Colonic mucosa (tissue), 4 donors: ENCODE data around the gene PTX4. TPM values are rescaled to one million over a fixed set of nuclear protein-coding genes. Genes with fewer than 3 reads are reported as not detected.

Source experiments
- DNase-seq: peaks from one replicate; pipeline ENCODE4 v3.0.0-alpha.2; 2020
- H3K27ac ChIP-seq: fragments of 200-600 bp; one replicate; pipeline ENCODE4 v1.8.0; 2021
- H3K27me3 ChIP-seq: fragments of 200-600 bp; one replicate; pipeline ENCODE4 v1.8.0; 2021
- H3K36me3 ChIP-seq: fragments of 200-600 bp; one replicate; pipeline ENCODE4 v1.8.0; 2021
- H3K4me1 ChIP-seq: fragments of 200-600 bp; one replicate; pipeline ENCODE4 v1.8.0; 2021; ENCODE audit warnings: mild to moderate bottlenecking
- H3K4me3 ChIP-seq: fragments of 200-600 bp; one replicate; pipeline ENCODE4 v1.8.0; 2021
- H3K9ac ChIP-seq, 2 donors: one replicate each; pipeline ENCODE4 v1.7.0; 2013; ENCODE audit warnings: control low read depth in 2 of 2, low read depth in 2 of 2, low read length in 2 of 2
- H3K9me3 ChIP-seq: fragments of 200-600 bp; one replicate; pipeline ENCODE4 v1.8.0; 2021
- CTCF ChIP-seq: fragments of 200-600 bp; IDR thresholded peaks from one replicate; pipeline ENCODE4 v1.8.0; 2022; ENCODE audit warnings: antibody characterized with exemption, mild to moderate bottlenecking
- intact Hi-C: fragments of 100-400 bp; cut with DNase I; formaldehyde crosslinking; loops from one replicate; pipeline ENCODE4 v1.14.1; 2022
- total RNA-seq, 2 donors: library from RNA; stranded (reverse); fragmentation: NEBNext Ultra II Directional in 1 of 2; extraction: Animal tissue kit (Norgen Biotek cat#: 25700) in 1 of 2; gene quantifications; one replicate each; pipeline ENCODE4 v1.2.1, GENCODE V29; 2021
- donor health status: healthy.
- donor health status: DM: no; HTN: no; CAD: no.
- donor health status: DM: no; HTN: no; CAD: no.

PTX4 gene
- total RNA-seq, 2 donors from 2014 or later, result not detected

GRCh38 chr16:1456951-1457350 lies 31.8 kb downstream of the PTX4 start:
- Histone ChIP-seq H3K36me3 (no peaks in the 10 kb centered on the region), H3K9me3 (no peaks in the 10 kb centered on the region), H3K4me3 (no peak overlapping the region), H3K9ac (no peak overlapping the region), H3K4me1 (no peaks in the 10 kb centered on the region), H3K27me3 (no peaks in the 10 kb centered on the region), H3K27ac (no peak overlapping the region)
- intact Hi-C loops, result no loop called here
- no peak for TF ChIP-seq CTCF
- no peak for DNase-seq

GRCh38 chr16:1455190-1456171 lies 33.3 kb downstream of the PTX4 start:
- DNase-seq, result no peak
- no peak overlapping the region for H3K27ac ChIP-seq
- no peak for TF ChIP-seq CTCF
- no peak overlapping the region for H3K9ac ChIP-seq
- H3K4me3 ChIP-seq, result no peak overlapping the region
- H3K27me3 ChIP-seq, result no peaks in the 10 kb centered on the region
- no peaks in the 10 kb centered on the region for H3K4me1 ChIP-seq
- intact Hi-C loops, result no loop called here
- H3K36me3 ChIP-seq, result no peaks in the 10 kb centered on the region
- H3K9me3 ChIP-seq, result no peaks in the 10 kb centered on the region

- no peaks in the 10 kb centered on the region for H3K36me3 ChIP-seq
- intact Hi-C loops, result no loop called here
- no peak overlapping the region for H3K4me3 ChIP-seq
- H3K27me3 ChIP-seq, result no peaks in the 10 kb centered on the region
- no peak for DNase-seq
- no peak overlapping the region for H3K9ac ChIP-seq
- H3K27ac ChIP-seq, result no peak overlapping the region
- no peak for TF ChIP-seq CTCF
- no peaks in the 10 kb centered on the region for H3K4me1 ChIP-seq
- H3K9me3 ChIP-seq, result no peaks in the 10 kb centered on the region
Observed at GRCh38 chr16:1454561-1454960, 34.2 kb downstream of the PTX4 start.

- H3K36me3 ChIP-seq, result no peaks in the 10 kb centered on the region
- no peak for TF ChIP-seq CTCF
- no peaks in the 10 kb centered on the region for H3K4me1 ChIP-seq
- no peak overlapping the region for H3K4me3 ChIP-seq
- H3K9me3 ChIP-seq, result no peaks in the 10 kb centered on the region
- no peak overlapping the region for H3K27ac ChIP-seq
- no peak overlapping the region for H3K9ac ChIP-seq
- intact Hi-C loops, result no loop called here
- no peaks in the 10 kb centered on the region for H3K27me3 ChIP-seq
- no peak for DNase-seq
Observed at GRCh38 chr16:1453316-1453715, 35.4 kb downstream of the PTX4 start.

GRCh38 chr16:1452530-1452929 lies 36.2 kb downstream of the PTX4 start:
- H3K36me3 ChIP-seq, result no peaks in the 10 kb centered on the region
- H3K9ac ChIP-seq, result no peak overlapping the region
- no peaks in the 10 kb centered on the region for H3K27me3 ChIP-seq
- H3K4me1 ChIP-seq, result no peaks in the 10 kb centered on the region
- no peak overlapping the region for H3K4me3 ChIP-seq
- intact Hi-C loops, result no loop called here
- no peak for DNase-seq
- H3K9me3 ChIP-seq, result no peaks in the 10 kb centered on the region
- TF ChIP-seq CTCF, result no peak
- no peak overlapping the region for H3K27ac ChIP-seq
